Ascending aorta (tissue), 2 donors: ENCODE measurements around the gene ZNF644. TPM values are rescaled to one million over a fixed set of nuclear protein-coding genes. Genes with fewer than 3 reads are reported as not detected.
"Not testable (repeated sequence)": the region's sequence is repeated elsewhere in the genome, so short reads cannot be mapped to it uniquely, and the experiment has no call there.

ENCODE experiments used
- DNase-seq, 2 donors: peaks; one replicate each; pipeline ENCODE4 v3.0.0-alpha.2; 2019; ENCODE audit warnings: low spot score in 2 of 2
- H3K27ac ChIP-seq, 2 donors: fragments of 200-600 bp; sonication (generic); one replicate each; pipeline ENCODE4 v1.5.1; 2016 to 2017; ENCODE audit warnings: mild to moderate bottlenecking in 1 of 2
- H3K27me3 ChIP-seq: fragments of 200-600 bp; sonication (generic); one replicate; pipeline ENCODE4 v1.5.1; 2017
- H3K36me3 ChIP-seq, 2 donors: fragments of 200-600 bp; sonication (generic); one replicate each; pipeline ENCODE4 v1.5.1; 2016
- H3K4me1 ChIP-seq, 2 donors: fragments of 200-600 bp; sonication (generic); one replicate each; pipeline ENCODE4 v1.5.1; 2016 to 2017; ENCODE audit warnings: mild to moderate bottlenecking in 1 of 2
- H3K4me3 ChIP-seq, 2 donors: fragments of 200-600 bp; sonication (generic); one replicate each; pipeline ENCODE4 v1.5.1; 2016 to 2017; ENCODE audit warnings: mild to moderate bottlenecking in 1 of 2
- H3K9me3 ChIP-seq, 2 donors: fragments of 200-600 bp; sonication (generic); one replicate each; pipeline ENCODE4 v1.5.1; 2016
- intact Hi-C: fragments of 100-400 bp; cut with DNase I; formaldehyde crosslinking; loops from one replicate; pipeline ENCODE4 v1.15.1; 2023
- total RNA-seq: library from RNA; depleted of rRNA; stranded (reverse); fragments of >200 nt; gene quantifications from one replicate; pipeline ENCODE4 v1.1.0, GENCODE V29; 2016
- TF ChIP-seq, protein P1 (sequence below), 3 experiments: fragments of 200-600 bp in 2 of 3; fragments of 450-650 bp in 1 of 3; sonication (generic) in 2 of 3; IDR thresholded peaks; one replicate each; pipeline ENCODE4 v1.5.1; 2016 to 2019; ENCODE audit warnings: antibody characterized with exemption in 3 of 3, mild to moderate bottlenecking in 1 of 3, moderate library complexity in 1 of 3

The ZNF644 gene
- total RNA-seq, 1 donor from 2014 or later, result 17.1 TPM

DNA sequence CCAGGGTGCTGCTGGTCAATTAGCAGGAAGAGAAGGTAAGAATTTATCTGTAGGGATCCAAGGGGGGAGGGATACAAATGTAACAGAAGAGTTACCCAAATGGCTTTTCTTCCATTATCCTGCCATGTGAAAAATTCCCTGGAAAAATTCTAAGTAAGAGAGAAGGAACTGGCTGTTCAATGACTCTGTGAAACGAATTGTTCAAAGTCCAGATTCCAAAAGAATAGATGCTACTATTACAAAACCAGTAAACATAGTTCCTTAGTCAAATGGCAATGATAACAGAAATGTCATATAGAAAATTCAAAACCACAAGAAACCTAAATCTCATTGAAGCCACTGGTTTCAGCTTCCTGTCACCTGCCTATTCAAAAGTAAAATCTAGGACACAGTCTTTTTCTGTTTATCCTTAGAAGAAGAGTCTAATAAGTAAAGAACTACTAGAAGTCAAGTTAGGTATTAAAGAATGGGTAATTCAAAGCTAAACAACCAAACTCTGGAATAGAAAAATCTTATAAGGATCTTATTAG lies 102.6 kb downstream of the ZNF644 start:
- no peak overlapping the region for H3K4me3 ChIP-seq
- H3K36me3 ChIP-seq, result peaks cover 2 to 15% of the 10 kb centered on the region in 2 donors
- DNase-seq, result no peak
- H3K4me1 ChIP-seq, result peaks cover 0 to 13% of the 10 kb centered on the region in 2 donors
- H3K27ac ChIP-seq, result no peak overlapping the region
- H3K27me3 ChIP-seq, result no peaks in the 10 kb centered on the region
- intact Hi-C loops, result no loop called here
- TF ChIP-seq, protein P1, sequence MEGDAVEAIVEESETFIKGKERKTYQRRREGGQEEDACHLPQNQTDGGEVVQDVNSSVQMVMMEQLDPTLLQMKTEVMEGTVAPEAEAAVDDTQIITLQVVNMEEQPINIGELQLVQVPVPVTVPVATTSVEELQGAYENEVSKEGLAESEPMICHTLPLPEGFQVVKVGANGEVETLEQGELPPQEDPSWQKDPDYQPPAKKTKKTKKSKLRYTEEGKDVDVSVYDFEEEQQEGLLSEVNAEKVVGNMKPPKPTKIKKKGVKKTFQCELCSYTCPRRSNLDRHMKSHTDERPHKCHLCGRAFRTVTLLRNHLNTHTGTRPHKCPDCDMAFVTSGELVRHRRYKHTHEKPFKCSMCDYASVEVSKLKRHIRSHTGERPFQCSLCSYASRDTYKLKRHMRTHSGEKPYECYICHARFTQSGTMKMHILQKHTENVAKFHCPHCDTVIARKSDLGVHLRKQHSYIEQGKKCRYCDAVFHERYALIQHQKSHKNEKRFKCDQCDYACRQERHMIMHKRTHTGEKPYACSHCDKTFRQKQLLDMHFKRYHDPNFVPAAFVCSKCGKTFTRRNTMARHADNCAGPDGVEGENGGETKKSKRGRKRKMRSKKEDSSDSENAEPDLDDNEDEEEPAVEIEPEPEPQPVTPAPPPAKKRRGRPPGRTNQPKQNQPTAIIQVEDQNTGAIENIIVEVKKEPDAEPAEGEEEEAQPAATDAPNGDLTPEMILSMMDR (IDR thresholded peaks at IDR 0.05), result no peak
- H3K9me3 ChIP-seq, result no peaks in the 10 kb centered on the region

DNA sequence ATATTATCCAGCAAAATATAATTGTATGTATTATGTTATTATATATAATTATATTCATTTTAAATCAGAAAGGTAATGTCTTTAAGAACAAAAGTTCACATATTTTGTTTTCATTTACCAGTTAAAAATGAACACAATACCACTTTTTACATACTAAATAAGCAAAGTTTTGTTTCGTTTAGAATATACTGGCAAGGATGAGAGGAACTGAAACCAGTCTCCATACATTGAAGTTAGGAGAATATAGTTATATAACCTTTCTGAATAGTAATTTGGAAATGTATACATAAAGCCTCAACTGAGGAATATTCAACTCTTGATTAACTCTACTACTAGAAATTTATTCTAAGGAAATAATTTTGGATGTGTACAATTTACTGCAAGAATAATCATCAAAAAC lies 110.5 kb downstream of the ZNF644 start:
- TF ChIP-seq, protein P1 (IDR thresholded peaks at IDR 0.05), result no peak
- H3K9me3 ChIP-seq, result no peaks in the 10 kb centered on the region
- peaks cover 0 to 6% of the 10 kb centered on the region in 2 donors for H3K36me3 ChIP-seq
- intact Hi-C loops, result no loop called here
- no peak for DNase-seq
- H3K27ac ChIP-seq, result no peak overlapping the region
- no peaks in the 10 kb centered on the region for H3K27me3 ChIP-seq
- H3K4me1 ChIP-seq, result no peaks in the 10 kb centered on the region
- no peak overlapping the region for H3K4me3 ChIP-seq

DNA sequence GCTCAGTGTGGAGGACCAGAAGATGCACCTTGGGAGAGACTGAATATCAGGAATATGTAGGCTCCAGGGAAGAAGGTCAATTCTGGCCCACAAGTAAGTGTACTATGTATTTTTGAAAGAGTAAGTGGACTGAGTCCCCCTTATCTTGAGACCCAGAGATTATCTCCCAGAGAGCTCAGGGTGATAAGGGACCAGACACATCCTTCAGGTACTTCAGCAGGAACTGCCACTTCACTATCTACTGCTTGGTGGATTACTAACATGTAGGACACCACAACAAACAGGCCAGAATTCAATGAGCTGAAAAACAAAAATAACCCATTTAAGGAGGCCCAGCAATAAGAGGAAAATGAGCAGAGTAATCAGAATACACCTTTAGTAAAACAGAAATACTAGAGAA lies 119.2 kb downstream of the ZNF644 start:
- Histone ChIP-seq H3K27me3 (no peaks in the 10 kb centered on the region), H3K9me3 (no peaks in the 10 kb centered on the region), H3K4me1 (no peaks in the 10 kb centered on the region), H3K27ac (no peak overlapping the region), H3K4me3 (no peak overlapping the region), H3K36me3 (peaks cover 7 to 8% of the 10 kb centered on the region in 2 donors)
- DNase-seq, result no peak
- intact Hi-C loops, result no loop called here
- TF ChIP-seq, protein P1 (IDR thresholded peaks at IDR 0.05), result no peak

DNA sequence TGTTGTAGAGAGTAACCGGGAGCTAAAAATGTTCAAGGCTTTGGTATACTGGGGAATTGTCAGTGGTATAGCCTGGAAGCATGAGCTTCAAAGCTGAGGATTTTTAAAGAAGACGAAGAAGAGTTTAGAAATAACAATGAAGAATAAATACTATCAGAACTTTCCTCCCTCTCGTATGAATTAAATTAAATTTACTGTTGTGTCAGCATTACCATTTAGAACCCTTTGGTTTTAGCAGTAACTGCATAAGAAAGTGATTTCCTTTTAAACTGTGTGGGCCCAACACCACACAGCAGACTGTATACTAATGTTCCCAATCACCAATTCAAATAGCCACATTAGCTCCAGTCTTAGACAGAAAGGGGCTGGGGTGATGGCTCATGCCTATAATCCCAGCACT lies 122.6 kb downstream of the ZNF644 start:
- intact Hi-C loops, result no loop called here

DNA sequence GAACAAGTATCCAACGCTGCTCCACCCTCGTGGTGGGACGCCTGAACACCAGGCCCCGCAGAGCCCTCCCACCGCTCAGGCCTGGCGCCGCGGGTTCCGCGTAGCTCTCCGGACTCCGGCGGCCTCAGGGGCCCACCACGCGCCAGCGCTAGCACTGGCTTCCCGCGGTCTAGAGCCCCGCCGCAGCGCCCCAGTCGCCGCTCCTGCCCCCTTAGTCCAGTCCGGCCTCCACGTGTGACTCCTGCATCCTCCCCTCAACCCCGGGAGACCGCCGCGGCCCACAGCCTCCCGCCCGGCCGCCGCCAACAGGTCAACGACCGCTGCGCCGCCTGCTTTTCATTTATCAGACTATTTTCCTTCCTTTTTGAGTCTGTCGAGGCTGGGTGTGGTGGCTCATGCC lies 128.2 kb downstream of the ZNF644 start:
- H3K27me3 ChIP-seq, H3K27ac ChIP-seq, DNase-seq, H3K4me1 ChIP-seq, intact Hi-C loops, H3K4me3 ChIP-seq, H3K36me3 ChIP-seq, H3K9me3 ChIP-seq: not testable (repeated sequence)

More for the DNA sequence above, 122.6 kb downstream of the ZNF644 start:
- no peaks in the 10 kb centered on the region for H3K27me3 ChIP-seq
- H3K36me3 ChIP-seq, result peaks cover 8 to 12% of the 10 kb centered on the region in 2 donors
- no peaks in the 10 kb centered on the region for H3K4me1 ChIP-seq
- H3K4me3 ChIP-seq, result no peak overlapping the region
- TF ChIP-seq, protein P1 (IDR thresholded peaks at IDR 0.05), result no peak
- H3K9me3 ChIP-seq, result no peaks in the 10 kb centered on the region
- DNase-seq, result no peak
- H3K27ac ChIP-seq, result no peak overlapping the region

DNA sequence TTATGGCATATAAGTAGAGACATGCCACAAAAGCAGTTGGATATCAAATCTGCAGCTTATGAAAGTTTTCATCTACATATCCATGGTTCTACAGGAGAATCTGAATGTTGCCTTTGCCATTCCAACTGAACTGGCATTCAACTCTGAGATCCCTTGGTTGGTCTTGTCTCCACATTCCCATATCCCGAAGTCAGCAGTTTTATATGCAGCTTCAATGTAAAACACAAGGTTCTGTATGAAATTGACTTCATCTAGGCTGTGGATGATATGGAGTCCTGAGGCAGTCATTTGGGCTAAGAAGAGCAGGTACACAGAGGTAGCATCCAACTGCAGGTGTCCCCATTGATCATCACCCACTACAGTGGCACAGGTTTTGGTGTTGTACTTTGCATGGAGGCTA lies 129.0 kb downstream of the ZNF644 start:
- H3K9me3 ChIP-seq, H3K4me3 ChIP-seq, intact Hi-C loops, H3K4me1 ChIP-seq, DNase-seq, H3K36me3 ChIP-seq, H3K27me3 ChIP-seq, H3K27ac ChIP-seq: not testable (repeated sequence)

DNA sequence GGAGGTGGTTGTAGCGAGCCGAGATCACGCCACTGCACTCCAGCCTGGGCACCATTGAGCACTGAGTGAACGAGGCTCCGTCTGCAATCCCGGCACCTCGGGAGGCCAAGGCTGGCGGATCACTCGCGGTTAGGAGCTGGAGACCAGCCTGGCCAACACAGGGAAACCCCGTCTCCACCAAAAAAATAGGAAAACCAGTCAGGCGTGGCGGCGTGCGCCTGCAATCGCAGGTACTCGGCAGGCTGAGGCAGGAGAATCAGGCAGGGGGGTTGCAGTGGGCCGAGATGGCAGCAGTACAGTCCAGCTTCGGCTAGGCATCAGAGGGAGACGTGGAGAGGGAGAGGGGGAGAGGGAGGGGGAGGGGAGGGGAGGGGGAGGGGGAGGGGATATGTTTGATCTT lies 129.6 kb downstream of the ZNF644 start:
- H3K36me3 ChIP-seq, intact Hi-C loops, H3K27me3 ChIP-seq, H3K9me3 ChIP-seq, H3K27ac ChIP-seq, H3K4me1 ChIP-seq, DNase-seq, H3K4me3 ChIP-seq: not testable (repeated sequence)

DNA sequence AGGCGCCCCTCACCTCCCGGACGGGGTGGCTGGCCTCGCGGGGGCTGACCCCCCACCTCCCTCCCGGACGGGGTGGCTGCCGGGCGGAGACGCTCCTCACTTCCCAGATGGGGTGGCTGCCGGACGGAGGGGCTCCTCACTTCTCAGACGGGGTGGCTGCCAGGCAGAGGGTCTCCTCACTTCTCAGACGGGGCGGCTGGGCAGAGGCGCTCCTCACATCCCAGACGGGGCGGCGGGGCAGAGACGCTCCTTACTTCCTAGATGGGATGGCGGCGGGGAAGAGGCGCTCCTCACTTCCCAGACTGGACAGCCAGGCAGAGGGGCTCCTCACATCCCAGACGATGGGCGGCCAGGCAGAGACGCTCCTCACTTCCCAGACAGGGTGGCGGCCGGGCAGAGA lies 130.1 kb downstream of the ZNF644 start:
- H3K9me3 ChIP-seq, H3K4me3 ChIP-seq, H3K27me3 ChIP-seq, H3K4me1 ChIP-seq, H3K27ac ChIP-seq, DNase-seq, intact Hi-C loops, H3K36me3 ChIP-seq: not testable (repeated sequence)
